GOT3 (cell line): ENCODE results near the gene ADGRL3.

Experiments
- DNase-seq: peaks from one replicate; lab custom pipeline; 2025; ENCODE audit warnings: mixed read lengths; lab: John Stamatoyannopoulos, UW

Gene ADGRL3

GRCh38 chr4:61549336-61549735, 349.2 kb downstream of the ADGRL3 start:
- no peak for DNase-seq

DNA sequence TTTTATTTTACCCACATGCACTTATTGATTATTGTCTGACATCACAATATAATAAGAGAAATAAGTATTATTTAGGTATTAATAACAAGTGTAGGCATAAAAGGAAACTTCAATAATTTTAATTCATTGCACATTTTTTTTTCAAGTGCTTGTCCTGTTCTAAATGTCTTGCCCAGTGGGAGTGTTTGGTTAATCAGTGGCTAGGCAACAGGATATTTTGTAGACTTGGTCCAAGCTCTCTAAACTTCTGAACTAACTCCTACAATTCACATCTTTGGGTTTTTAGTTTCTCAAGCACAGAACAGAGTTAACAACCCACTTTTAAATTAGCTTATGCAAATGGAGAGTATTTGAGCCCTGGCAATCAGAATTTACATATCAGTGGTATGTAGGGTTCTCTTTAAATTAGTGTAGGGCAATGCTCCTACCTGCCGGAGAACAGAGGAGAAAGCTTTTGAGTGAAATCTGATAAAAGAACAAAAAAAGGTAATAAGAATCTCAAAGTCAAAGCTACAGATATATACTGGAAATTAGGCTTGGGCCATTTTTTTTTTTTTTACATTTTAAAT, 353.5 kb downstream of the ADGRL3 start:
- DNase-seq: no peak

DNA sequence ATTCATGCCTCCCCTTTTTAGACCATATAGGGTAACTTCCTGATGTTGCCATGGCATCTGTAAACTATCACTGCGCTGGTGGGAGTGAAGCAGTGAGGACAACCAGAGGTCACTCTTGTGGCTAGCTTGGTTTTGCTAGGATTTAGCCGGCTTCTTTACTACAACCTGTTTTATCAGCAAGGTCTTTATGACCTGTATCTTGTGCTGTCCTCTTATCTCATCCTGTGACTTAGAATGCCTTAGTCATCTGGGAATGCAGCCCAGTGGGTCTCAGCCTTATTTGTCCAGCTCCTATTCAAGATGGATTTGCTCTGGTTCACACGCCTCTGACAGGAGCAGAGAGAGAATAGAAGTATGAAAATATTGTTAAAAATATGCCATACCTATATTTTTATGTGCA, 355.7 kb downstream of the ADGRL3 start:
- DNase-seq: no peak

GRCh38 chr4:61556277-61556676, 356.2 kb downstream of the ADGRL3 start:
- no peak for DNase-seq

GRCh38 chr4:61559396-61559795, 359.3 kb downstream of the ADGRL3 start:
- DNase-seq: no peak

- DNase-seq: no peak
Measured at GRCh38 chr4:61561028-61561427, 360.9 kb downstream of the ADGRL3 start.

- DNase-seq: no peak
Measured at GRCh38 chr4:61571761-61572559, 371.8 kb downstream of the ADGRL3 start.

GRCh38 chr4:61575796-61576195, 375.7 kb downstream of the ADGRL3 start:
- no peak for DNase-seq

GRCh38 chr4:61579786-61580185, 379.7 kb downstream of the ADGRL3 start:
- no peak for DNase-seq

DNA sequence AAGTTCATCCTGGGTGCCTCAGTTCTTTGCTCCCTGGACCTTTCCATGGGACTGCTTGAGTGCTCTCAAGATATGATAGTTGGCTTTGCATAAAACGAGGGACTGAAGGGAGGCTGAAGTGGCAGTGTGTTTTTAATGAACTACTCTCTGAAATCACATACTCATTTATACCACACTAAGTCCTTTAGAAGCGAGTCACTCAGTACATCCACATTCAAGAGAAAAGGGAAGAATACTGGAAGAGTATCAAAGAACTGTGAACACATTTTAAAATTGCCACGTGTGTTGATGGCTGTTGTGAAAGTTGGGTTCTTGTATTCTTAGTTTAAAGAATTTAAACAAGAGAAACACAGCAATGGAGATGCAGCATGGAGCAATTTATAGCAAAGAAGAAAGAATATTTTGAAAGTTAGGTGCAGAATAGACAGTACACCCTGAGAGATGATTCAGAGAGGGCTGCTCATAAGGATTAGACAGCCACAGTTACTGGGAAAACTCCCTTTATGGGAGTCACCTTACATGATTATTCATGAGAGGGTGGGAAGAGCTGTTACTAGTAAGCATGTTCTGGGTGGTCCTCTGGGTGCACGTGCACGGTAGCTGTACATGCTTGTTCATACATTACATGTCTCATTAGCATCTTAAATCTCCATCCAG, 380.7 kb downstream of the ADGRL3 start:
- DNase-seq: no peak

DNA sequence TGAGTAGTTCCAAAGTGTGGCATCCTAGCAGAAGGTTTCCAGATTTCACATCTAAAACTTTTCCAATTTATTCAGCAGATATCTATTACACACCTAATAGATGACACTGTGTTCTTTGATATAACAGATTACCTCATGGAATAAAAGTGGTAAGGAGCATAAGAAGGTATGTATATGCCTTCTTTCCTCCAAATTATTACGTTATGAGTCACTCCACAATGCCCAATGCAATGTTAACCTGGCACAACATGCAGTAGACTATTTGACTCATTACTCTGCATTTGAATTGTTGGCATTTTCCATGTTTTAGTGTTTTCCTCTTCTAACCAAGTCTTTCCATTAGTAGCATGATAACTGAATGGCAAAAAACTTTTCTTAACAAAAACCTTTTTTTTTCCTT, 383.6 kb downstream of the ADGRL3 start:
- no peak for DNase-seq

- DNase-seq: no peak
Measured at GRCh38 chr4:61588621-61589402, 388.7 kb downstream of the ADGRL3 start.

- no peak for DNase-seq
Measured at GRCh38 chr4:61590881-61591280, 390.8 kb downstream of the ADGRL3 start.

DNA sequence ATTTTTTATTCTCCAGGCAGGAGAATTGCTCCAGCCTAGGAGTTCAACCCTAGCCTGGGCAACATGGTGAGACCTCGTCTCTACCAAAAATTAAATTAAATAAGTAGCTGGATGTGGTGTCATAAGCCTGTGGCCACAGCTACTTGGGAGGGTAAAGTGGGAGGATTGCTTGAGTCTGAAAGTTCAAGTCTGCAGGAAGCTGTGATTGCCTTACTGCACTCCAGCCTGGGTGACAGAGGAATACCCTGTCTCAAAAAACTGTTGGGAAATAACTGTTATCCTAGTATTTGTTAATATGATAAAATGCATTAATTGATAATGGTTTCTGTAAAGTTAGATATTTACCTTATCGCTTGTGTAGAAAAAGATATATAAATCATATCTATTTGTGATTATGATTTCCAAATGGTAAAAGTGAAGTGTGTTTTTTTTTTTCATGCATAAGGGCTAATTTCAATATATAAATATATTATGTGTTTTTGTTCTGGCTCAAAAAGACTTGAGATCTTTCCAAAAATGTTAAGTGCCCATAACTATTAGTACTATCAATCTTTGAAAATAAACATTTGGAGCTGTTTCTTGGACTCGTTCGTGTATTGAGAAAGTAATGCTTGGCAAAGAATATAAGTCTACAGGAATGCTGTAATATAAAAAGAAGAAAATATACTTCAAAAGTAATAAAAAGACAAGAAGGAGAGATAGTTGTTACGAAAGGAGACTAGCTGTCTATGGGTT, 396.6 kb downstream of the ADGRL3 start:
- DNase-seq: no peak

DNA sequence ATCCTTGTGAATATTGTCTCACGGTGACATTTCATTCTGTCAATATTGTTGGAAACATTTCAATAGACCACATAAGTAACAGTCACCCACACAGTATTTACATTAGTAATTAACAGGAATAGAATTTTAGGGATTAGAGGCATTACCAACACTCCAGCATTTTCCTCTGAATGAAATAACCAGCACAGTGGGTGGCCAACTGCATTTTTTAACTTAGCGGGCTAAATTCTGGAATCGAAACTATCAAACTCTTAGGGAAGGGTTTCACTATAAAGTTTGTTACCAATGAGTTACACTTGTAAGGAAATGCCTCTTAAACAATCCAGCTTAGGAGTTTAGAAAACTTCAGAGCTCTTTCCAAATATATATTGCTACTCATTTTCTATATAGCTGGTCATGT, 403.0 kb downstream of the ADGRL3 start:
- no peak for DNase-seq

GRCh38 chr4:61604054-61604453, 403.9 kb downstream of the ADGRL3 start:
- DNase-seq: no peak

DNA sequence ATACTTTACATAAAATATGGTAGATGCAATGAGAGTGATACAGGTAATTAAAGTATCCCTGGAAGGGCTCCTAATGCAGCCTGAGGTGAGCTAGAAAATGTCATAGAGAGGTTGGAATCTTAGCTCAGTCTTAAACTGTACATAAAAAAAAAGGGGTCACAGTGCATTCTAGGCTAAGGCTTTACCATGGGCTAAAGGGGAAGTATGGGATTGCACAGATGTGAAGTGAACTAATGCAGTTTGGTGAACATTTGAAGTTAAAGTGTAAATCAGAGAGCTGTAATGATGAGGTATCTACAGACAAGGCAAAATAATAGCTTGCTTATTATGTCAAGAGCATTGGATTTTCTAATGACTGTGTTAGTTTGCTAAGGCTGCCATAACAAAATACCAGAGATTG, 405.9 kb downstream of the ADGRL3 start:
- no peak for DNase-seq

DNA sequence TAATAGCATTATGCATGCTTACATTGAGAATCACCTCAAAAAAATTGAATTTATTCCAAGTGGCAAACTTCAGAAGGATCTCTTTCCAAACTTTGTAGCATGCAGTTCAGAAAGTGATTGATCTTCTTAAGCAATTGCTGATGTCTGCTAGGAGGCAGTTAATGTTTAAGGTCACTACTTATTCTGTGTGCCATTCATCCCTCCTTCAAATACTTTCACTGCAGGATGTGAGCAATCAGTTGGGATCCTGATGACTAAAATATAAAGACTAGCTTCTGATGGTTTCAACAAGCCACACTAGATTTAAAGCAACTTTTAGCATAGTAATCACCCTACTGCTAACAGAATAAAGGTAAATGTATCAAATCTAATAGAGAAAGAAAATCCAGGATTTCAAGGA, 414.1 kb downstream of the ADGRL3 start:
- no peak for DNase-seq

- DNase-seq: no peak
Measured at GRCh38 chr4:61619528-61619927, 419.4 kb downstream of the ADGRL3 start.

DNA sequence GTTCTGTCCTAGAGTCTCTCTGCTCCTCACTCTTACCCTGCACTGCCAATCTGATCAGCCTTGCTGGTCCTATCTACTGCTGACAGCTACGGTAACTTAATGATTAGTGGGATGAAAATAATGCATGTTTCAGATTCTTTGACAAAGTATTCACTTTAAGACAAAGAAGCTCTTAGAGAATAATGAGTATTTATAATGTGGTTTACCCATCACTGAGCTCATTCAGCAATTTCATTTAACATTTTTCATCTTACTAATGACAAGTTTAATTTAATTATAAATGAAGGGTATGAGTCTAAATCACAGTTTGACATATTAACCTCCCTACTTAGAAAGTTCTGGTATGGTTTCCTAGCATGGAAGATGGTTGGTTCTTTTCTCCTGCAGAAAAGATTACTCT, 428.2 kb downstream of the ADGRL3 start:
- no peak for DNase-seq

DNA sequence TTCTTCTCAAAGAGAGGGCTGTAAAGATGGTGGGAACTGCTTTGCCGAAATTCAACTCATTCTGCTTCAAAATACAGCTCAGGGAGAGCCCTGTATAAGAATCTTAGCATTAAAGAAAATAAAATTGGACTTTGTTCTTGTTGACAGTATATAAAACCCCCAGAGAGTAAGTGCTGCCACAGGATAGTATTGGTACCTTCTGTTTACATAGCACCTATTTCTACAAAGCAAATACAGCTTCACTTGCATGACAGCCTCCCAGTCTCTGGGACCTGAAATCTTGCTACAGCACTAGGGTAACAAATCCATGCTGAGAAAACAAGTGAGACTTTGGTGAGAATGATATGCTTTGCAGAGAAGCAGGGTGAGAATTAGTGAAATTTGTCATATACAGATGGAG, 428.6 kb downstream of the ADGRL3 start:
- DNase-seq: no peak

- DNase-seq: no peak
Measured at GRCh38 chr4:61630548-61630947, 430.4 kb downstream of the ADGRL3 start.
